Prostate gland (tissue), 2 donors: ENCODE data around the gene PTRH1.

Source experiments
- CTCF ChIP-seq, 4 experiments: fragments of 200-600 bp in 2 of 4; fragments of 450-650 bp in 2 of 4; sonication (generic) in 2 of 4; IDR thresholded peaks; 1 replicate in 3 of 4; 2 replicates in 1 of 4; pipeline ENCODE4 v1.5.1; 2016 to 2019; ENCODE audit warnings: antibody characterized with exemption in 4 of 4, mild to moderate bottlenecking in 2 of 4, moderate library complexity in 2 of 4
- POLR2AphosphoS5 ChIP-seq: sonication (generic); formaldehyde crosslinking; IDR thresholded peaks from one replicate; pipeline ENCODE4 v1.6.1; 2017; ENCODE audit warnings: antibody characterized with exemption

GRCh38 chr9:127707766-127708165 is 7.7 kb downstream of the PTRH1 start:
- TF ChIP-seq POLR2AphosphoS5: no peak
- TF ChIP-seq CTCF (IDR thresholded peaks at IDR 0.05): no peak
